A204.1 (cell line): ENCODE results near the gene BACH2.

Experiments
- FAIRE-seq: peaks from 2 replicates; lab custom pipeline; 2012; peaks lifted over from hg19 to GRCh38; lab: Jason Lieb, UNC

BACH2 gene

GRCh38 chr6:90237350-90237990 is 59.2 kb downstream of the BACH2 start:
- FAIRE-seq: no peak

- FAIRE-seq: no peak
Measured at GRCh38 chr6:90233994-90234393, 62.6 kb downstream of the BACH2 start.

- FAIRE-seq: no peak
Measured at GRCh38 chr6:90233213-90233612, 63.4 kb downstream of the BACH2 start.

GRCh38 chr6:90231798-90232197 is 64.8 kb downstream of the BACH2 start:
- FAIRE-seq: no peak

GRCh38 chr6:90231308-90231707 is 65.3 kb downstream of the BACH2 start:
- FAIRE-seq: no peak

- no peak for FAIRE-seq
Measured at GRCh38 chr6:90230548-90231215, 66.0 kb downstream of the BACH2 start.

- no peak for FAIRE-seq
Measured at GRCh38 chr6:90229331-90230010, 67.2 kb downstream of the BACH2 start.

GRCh38 chr6:90227673-90228072 is 69.0 kb downstream of the BACH2 start:
- no peak for FAIRE-seq

GRCh38 chr6:90227213-90227612 is 69.4 kb downstream of the BACH2 start:
- FAIRE-seq: no peak

- FAIRE-seq: no peak
Measured at GRCh38 chr6:90226257-90226656, 70.4 kb downstream of the BACH2 start.

- FAIRE-seq: no peak
Measured at GRCh38 chr6:90224196-90224595, 72.4 kb downstream of the BACH2 start.

GRCh38 chr6:90222724-90223198 is 73.9 kb downstream of the BACH2 start:
- no peak for FAIRE-seq

GRCh38 chr6:90222008-90222407 is 74.6 kb downstream of the BACH2 start:
- FAIRE-seq: no peak

GRCh38 chr6:90221403-90221802 is 75.2 kb downstream of the BACH2 start:
- FAIRE-seq: no peak

GRCh38 chr6:90220273-90220672 is 76.4 kb downstream of the BACH2 start:
- no peak for FAIRE-seq

GRCh38 chr6:90219209-90219985 is 77.2 kb downstream of the BACH2 start:
- no peak for FAIRE-seq

GRCh38 chr6:90218959-90219208 is 77.8 kb downstream of the BACH2 start:
- FAIRE-seq: no peak

- FAIRE-seq: no peak
Measured at GRCh38 chr6:90217506-90218127, 79.0 kb downstream of the BACH2 start.

GRCh38 chr6:90216072-90216977 is 80.3 kb downstream of the BACH2 start:
- FAIRE-seq: no peak

- FAIRE-seq: no peak
Measured at GRCh38 chr6:90214966-90215365, 81.7 kb downstream of the BACH2 start.

- FAIRE-seq: no peak
Measured at GRCh38 chr6:90214461-90214860, 82.2 kb downstream of the BACH2 start.
